MM.1S (cell line): ENCODE data around the gene RCSD1.

Source experiments
- EZH2 ChIP-seq: fragments of 300-600 bp; sonication (generic); optimal IDR thresholded peaks from 2 replicates; pipeline ENCODE3; 2017; ENCODE audit warnings: low read depth, mild to moderate bottlenecking, antibody characterized with exemption, low read length, mixed read lengths
- TF ChIP-seq, protein P1 (sequence below): fragments of 300-600 bp; sonication (generic); IDR thresholded peaks from 2 replicates; pipeline ENCODE4 v1.5.1; 2016; ENCODE audit warnings: antibody characterized with exemption, low read length, mixed read lengths

GRCh38 chr1:167703557-167703956 is 73.5 kb downstream of the RCSD1 start:
- TF ChIP-seq, protein P1, sequence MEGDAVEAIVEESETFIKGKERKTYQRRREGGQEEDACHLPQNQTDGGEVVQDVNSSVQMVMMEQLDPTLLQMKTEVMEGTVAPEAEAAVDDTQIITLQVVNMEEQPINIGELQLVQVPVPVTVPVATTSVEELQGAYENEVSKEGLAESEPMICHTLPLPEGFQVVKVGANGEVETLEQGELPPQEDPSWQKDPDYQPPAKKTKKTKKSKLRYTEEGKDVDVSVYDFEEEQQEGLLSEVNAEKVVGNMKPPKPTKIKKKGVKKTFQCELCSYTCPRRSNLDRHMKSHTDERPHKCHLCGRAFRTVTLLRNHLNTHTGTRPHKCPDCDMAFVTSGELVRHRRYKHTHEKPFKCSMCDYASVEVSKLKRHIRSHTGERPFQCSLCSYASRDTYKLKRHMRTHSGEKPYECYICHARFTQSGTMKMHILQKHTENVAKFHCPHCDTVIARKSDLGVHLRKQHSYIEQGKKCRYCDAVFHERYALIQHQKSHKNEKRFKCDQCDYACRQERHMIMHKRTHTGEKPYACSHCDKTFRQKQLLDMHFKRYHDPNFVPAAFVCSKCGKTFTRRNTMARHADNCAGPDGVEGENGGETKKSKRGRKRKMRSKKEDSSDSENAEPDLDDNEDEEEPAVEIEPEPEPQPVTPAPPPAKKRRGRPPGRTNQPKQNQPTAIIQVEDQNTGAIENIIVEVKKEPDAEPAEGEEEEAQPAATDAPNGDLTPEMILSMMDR: no peak
- TF ChIP-seq EZH2: no peak
